Limb (tissue), 2 donors: ENCODE results near the gene KRT6A.
"Not testable (repeated sequence)": the region's sequence is repeated elsewhere in the genome, so short reads cannot be mapped to it uniquely, and the experiment has no call there.

Experiments used
- DNase-seq, 2 donors: peaks; one replicate each; pipeline ENCODE4 v3.0.0-alpha.2; 2016; ENCODE audit errors: extremely low spot score in 2 of 2

The KRT6A gene

DNA sequence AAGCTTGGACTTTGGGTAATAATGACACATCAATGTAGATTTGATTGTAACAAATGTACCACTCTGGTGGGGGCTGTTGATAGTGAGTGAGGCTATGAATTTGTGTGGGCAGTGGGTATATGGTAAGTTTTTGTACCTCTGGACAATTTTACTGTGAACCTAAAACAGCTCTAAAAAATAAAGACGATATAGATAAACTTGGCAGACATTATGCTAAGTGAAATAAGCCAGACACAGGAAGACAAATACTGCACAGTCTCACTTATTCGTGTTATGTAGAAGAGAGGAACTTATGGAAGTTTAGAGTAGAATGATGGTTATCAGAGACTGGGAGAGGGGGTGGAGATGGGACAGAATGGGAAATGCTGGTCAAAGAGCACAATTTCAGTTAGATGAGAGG is 28.2 kb downstream of the KRT6A start:
- no peak for DNase-seq

DNA sequence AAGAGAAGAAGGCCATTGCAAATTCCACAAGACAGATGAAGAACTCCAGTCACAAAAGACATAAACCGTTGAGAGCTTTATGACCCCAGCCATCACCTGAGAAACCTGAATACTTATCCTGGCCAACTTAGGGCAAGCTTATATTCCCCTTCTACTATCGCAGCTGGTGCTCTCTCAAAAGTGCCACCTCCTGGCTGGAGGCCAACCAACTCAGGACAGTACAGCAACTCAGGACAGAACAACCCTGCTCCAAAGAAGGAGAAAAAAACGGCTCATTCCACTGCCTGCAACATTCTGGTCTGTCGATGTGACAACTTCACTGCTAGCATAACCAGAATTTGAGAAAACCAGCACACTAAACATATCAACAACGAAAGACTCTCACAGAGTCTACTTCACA is 31.4 kb downstream of the KRT6A start:
- DNase-seq: no peak

DNA sequence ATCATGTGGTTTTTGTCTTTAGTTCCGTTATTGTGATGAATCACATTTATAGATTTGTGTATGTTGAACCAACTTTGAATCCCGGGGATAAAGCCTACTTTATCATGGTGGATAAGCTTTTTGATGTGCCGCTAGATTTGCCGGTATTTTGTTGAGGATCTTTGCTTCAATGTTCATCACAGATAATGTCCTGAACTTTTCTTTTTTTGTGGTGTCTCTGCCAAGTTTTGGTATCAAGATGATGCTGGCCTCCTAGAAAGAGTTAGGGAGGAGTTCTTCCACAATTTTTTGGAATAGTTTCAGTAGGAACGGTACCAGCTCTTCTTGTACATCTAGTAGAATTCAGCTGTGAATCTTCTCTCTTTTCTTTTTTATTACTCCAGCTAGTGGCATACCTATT is 34.2 kb downstream of the KRT6A start:
- DNase-seq: no peak

DNA sequence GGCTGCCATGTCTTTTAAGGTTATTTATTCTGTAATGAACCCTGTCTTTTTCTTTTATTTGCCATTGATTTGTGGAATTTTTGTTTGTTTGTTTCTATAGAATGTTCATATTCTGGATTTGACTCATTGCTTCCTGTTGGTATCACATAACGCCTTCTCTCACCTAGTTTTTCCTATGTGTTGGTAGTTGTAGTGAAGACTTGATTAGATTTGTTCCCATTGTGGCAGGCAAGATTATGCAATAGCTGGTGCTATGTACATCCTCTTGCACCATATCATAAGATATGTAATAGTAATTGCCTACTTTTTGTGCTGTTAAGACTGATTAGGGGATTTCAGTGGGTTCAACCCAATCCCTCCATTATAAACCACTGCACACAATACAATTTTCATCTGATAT is 37.2 kb downstream of the KRT6A start:
- no peak for DNase-seq

DNA sequence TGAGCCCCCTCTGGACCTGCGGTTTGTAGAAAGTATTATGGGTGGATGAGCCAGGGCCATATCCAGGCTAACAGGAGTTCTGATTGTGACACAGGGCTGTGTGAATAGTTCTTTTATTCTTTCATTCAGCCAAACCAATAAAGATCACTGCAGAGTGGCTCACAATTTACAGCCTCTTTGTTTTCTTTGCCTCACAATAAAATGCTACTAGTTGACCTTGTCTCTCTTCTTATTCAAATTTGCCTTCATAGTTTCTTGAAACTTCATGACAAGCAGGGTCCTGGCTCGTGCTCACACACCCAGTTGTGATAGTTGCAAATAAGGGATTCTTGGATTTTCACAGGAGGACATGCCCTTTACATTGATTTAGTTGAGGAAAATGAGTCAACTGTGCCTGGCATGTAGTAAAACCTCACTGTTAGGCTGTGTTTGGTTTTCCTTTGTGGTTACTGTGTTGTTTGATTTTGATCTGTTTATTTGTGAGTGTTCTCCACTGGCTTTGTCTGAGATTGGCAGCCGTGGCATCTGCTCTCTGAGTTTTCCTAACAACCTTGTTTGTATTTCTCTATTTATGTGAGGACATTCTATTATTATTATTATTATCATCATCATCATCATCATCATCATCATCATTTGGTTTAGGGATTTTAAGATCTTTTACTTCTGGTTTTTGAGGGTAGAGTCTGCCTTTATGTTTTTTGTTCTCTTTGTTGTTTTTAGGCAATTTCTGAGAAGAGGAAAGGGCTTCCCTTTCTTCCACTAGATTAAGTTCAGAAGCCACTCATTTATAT is 38.5 kb downstream of the KRT6A start:
- no peak for DNase-seq

DNA sequence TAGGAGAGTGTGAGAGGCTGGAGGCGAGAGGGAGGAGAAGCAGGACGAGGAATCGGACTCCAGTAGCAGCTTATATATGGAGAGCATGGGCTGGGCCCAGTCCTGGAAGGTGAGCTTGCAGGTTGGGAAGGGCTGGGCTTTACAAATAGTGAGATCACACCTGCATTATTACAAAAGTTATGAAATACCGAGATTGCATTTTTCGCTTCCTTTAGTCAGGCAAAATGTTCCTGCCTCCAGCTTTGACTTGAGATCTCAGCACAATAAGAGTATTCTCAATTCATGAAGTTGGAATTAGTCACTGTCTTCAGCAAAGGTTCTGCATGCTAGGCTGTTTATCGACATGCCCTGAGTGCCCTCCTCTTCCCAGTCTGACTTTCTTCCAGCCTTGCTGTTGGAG is 41.0 kb downstream of the KRT6A start, which contains the start of gene KRT6B:
Gene KRT6B (minus strand): TSS at position 46 of the 400 bp plus-strand sequence. CDS start 68 bp downstream, outside the sequence.
- no peak for DNase-seq

DNA sequence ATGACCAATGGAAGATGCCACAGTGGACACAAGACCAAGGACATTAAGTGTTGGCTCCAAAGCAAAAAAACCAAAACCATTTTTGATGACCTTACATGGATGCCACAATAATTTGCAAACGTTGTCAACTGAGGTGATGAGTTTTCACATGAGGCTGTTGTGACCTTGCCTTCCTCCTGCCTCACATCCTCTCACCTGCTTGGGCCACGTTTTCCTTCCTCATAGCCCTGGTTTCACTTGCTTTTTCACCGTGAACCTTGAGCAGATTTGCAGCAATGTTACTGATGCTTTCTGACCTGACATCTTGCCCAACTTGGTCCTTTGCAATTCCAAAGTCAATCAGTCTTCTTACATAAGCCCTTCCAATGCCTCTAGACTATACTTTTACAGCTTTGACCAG is 44.8 kb downstream of the KRT6A start:
- no peak for DNase-seq

DNA sequence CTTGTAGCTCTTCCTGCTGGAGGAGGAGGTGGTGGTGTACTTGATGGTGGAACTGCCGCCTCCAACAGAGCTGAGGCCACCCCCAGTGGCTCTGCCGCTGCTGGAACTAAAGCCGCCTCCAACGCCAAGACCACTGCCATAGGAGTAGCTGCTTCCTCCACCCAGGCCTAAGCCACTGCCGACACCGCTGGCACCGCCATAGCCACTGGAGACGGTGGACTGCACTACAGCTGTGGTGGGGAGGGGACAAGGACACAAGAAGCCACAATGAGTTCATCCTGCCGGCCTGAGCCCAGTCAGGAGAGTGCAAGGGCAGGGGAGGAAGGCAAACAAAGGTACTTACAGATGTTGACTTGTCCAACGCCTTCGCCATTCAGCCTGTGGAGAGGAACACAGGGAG is 45.9 kb downstream of the KRT6A start:
- not testable (repeated sequence) for DNase-seq

DNA sequence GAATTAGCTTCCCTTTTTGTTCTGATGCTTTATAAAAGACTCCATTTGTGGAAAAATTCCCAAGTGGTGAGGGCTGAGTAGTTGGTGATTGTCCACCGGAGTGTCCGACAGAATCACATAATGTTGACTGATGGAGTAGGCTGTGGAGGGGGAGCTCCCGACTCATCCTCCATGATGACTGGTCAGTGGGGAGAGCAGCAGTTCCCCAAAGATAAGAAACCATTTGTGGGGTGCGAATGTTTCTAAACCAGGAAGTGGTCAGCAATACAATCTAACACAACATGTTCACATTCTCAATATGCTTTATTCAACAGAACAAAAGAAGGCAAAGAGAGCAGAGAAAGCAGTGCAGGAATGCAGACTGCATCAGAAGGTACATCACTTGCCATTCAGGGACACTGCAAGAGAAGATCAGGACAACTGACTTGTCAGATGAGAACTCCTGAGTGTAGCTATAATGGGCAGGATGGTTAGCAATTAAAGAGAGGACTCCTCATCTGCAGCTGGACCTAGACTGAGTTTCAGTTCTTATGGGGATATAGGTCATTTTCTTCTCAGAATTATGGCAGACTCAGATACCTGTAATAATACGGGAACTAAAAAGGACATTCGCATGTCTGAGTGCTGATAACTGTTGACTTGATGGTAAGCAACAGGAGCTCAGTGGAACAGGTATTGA is 46.6 kb downstream of the KRT6A start:
- DNase-seq: no peak

DNA sequence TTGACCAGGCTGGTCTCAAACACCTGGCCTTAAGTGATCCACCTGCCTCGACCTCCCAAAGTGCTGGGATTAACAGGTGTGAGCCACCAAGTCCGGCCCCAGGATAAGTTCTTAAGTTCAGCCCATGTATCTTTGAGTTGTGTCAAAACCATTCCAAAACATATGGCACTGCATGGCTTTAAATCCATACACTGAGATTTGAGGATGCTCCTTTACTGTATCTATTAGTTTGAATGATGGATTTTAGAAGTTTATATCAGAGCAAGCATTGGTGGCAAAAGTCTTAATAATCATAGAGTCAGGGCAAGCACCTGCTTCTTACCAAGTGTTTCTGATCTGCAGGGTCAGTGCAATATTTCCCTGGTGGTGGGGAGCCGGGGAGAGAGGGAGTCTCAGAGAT is 47.2 kb downstream of the KRT6A start:
- no peak for DNase-seq

DNA sequence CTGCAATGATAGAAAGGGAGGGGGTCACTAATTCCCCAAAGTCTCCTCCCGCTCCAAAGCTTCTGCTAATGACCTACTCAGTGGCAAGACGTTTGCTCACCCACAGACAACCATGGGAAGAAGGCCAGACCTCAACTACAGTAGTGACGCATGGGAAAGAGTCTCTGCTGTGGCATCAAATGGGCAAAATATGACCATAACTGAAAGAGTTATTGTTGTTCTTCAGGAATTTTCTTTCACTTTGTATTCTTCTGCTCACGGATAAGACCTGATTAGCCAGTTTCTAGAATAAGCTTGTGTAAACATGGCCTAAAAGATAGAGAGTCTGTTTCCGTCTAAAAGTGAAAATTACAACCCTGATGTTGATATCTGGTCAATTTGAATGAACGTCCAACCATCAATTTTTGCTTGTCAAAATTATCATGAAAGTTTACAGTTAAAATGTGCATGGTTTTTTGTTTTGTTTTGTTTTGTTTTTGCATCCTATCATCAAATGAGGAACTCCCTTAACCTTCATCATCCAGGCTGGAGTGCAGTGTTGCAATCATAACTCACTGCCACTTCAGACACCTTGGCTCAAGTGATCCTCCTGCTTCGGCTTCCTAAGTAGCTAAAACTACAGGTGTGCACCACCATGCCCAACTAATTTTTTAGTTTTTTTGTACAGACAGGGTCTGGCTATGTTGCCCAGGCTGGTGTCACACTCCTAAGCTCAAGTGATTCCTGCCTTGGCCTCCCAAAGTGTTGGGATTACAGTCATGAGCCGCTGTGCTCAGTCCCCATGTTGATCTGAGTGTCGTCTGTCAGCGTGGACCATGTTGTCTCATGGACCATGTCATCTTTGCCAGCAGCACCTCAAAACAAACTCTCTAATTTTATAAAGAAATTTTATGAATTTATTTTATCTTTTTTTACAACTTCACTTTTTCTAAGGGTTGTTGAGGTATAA is 48.1 kb downstream of the KRT6A start:
- DNase-seq: no peak

DNA sequence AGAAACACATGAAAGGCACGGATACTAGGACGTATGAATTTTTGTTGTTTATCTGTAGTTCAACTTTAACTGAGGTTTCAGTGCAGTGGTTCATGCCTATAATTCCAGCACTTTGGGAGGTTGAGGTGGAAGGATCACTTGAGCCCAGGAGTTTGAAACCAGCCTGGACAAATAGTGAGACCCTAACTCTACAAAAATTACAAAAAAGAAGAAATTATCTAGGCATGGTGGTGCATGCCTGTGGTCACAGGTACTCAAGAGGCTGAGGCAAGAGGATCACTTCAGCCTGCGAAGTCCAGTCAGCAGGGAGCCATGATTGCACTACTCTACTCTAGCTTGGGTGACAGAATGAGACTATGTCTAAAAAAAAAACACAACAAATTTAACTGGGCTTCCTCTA is 49.1 kb downstream of the KRT6A start:
- no peak for DNase-seq

DNA sequence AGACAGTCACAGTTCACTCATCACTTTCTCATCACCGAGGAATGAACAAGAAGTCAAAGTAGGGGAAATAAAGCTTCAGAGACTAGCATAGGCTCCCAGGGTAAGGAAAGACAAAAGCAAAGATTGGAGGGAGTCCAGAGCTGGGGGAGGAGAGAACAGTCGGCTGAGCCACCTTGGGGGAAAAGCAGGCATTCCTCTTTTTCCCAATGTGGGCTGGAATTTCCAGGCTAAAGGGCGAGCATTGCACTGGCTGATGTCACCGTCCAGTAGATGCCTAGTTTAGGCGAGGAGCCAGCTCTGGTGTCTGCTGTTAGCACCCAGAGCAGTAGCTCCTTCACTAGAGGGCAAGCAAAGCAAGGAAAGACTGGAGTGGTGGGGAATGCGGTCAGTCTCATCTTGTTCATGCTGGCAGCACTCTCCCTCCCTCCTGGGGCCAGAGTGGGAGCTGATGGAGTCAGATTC is 50.4 kb downstream of the KRT6A start:
- DNase-seq: no peak

DNA sequence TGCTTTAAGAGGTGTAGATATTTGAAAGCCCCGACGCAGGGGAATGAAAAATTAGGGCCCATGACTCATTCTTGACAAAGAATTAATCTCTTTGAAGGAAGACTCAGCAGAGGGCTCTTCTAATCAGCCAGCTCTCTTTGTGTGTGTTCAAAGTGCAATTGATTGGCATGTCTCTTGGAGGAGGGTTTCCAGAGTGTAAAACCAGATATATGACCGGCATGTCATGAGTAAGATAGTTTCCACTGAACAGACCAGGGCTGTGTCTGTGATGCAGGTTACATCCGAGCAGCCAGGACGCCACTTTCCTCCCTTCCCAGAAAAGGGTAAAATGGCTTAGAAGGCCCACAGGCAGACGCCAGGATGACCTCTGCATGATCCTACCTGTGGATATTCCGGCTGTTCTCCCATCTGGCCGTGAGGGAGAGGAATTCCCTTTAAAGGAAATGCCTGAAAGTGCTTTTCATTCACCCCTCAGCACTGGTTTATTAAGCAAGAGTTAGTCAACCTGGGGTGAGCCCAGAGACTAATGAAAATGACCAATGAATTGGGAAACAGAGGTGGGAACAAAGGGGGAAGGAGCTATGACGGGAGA is 51.6 kb downstream of the KRT6A start:
- no peak for DNase-seq

DNA sequence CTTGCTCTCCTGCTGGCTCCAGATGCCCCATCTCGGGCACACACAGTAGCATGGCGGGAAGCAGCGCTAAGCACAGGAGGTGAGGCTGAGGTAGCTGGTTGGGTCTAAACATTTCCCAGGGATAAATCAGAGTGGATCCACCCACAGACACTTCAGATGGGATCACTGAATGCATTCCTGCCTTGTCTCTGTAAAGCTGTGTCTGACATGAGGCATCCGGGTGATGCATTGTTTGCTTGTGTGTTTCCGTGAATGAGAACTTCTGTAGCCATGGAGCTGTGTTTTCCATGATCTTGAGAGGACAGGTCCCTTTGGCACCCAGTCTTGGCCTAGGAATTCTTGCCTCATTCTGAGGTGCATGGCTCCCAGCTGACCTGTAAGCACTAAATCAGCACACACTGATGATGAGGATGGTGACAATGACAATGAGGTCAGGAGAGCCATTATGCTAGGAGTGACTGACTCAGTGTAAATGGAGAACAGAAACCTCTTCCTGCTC is 52.2 kb downstream of the KRT6A start:
- no peak for DNase-seq

DNA sequence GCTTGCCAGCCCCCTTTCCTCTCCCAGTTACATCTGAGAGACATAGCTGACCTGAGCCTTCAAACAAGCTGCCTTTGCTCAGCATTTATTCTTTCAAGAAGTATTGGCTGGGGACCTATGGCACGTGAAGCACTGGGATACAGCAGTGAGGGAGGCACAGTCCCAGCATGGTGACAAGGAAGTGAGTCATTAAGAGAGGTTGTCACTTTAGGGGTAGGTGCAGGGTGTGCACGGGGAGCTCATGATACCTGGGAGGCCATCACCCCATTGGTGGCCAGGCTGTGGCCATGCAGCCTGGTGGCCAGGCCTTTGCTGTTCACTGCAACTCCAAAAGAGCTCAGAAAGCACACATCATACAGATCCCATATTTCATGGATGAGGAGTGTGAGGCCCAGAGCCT is 53.2 kb downstream of the KRT6A start:
- no peak for DNase-seq

DNA sequence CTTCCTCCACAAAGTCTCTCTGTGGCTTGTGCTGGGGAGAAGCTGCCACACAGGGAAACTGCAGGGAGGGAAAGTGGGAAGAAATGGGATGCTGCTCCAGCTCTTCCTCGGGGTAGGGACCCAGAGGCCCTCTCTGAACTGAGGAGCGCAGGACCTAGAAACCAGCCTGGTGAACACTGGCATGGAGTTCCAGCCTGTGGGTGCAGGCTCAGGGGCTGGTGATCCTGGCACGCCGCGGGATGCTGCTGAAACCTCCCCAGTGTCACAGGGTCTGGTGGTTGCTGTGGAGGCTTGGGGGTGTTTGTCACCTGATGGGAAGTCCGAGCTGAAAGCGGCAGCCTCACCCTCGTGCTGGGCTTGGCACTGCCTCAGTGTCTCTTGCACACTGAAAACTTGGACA is 53.6 kb downstream of the KRT6A start:
- no peak for DNase-seq

DNA sequence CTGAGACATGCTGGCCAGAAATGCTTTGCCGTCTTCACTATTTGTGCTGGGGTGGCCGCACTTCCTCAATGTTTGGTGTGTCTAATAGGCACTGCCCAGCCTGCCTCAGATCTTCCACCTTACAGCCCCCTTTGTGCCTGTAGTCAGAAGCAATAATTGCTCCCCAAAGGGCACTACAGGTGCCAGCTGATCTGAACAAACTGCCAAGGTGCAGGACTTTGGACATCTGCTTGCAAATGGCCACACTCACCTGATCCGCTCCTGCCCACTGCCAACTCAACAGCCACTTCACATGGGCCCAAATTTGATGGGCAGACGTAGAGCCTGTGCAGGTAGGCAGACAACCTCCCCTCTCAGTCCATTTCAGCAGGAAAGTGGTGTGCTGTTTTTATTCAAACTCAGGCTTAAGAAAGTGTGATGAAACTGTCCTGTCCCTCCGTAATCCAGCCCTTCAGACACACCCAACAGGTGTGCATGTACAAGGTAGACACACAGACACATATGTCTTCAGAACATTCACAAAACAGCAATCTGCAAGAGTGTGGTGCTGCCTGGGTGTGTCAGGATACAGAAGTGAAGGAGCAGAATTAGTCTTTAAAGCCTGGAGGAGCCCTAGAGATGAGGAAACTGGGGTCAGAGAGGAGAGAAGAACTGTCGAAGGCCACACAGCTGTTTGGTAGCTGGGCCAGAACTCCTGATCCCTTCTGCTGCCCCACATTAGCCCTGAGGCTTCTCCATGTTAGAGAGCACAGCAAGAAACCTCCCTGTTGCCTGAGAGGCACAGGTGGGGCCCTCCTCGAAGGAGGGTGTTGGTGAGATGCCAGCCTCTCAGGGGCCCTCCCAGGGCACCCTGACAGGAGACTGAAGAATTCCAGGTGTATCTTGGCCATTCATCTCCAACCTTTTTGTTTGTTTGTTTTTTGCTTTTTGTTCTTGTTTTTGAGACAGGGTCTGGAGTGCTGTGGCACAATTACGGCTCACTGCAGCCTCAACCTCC is 54.5 kb downstream of the KRT6A start:
- DNase-seq: no peak

DNA sequence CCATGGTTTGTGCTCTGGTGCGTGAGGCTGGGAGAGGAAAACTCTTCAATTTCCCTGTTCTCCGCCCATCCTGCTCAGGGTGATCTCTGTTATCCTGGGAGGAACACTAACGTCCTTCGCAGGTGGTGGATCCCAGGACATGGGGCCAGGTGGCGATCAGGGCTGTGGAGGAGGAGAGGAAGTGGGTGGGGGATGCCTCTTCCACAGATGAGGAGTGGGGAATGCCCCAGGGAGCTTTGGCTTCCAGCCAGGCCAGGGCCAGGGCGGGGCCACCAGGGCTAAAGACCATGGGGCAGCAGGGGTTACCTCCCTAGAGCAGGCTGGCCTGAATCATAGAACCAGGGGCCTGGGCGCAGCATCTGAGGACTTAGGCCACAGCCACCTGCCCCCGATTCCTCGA is 55.5 kb downstream of the KRT6A start:
- DNase-seq: no peak
